ENCODE measurements around the gene TSPAN9.
A peak's percentile ranks its signal among the peaks of the same experiment; 100 is the strongest.

TSPAN9 gene

GRCh38 chr12:3191450-3191849 lies 114.3 kb downstream of the TSPAN9 start:
- no peak for DNase-seq

- DNase-seq, result no peak
Observed at GRCh38 chr12:3192221-3192620, 115.0 kb downstream of the TSPAN9 start.

GRCh38 chr12:3193131-3193530 lies 116.0 kb downstream of the TSPAN9 start:
- DNase-seq, result no peak

GRCh38 chr12:3193755-3194154 lies 116.6 kb downstream of the TSPAN9 start:
- no peak for DNase-seq

- DNase-seq, result no peak
Observed at GRCh38 chr12:3195337-3195736, 118.2 kb downstream of the TSPAN9 start.

GRCh38 chr12:3195859-3196483 lies 118.8 kb downstream of the TSPAN9 start:
- DNase-seq, result peak; percentile 77

GRCh38 chr12:3196488-3196887 lies 119.3 kb downstream of the TSPAN9 start:
- DNase-seq, result no peak

- DNase-seq, result no peak
Observed at GRCh38 chr12:3197131-3197818, 120.1 kb downstream of the TSPAN9 start.

- peak; percentile 85 for DNase-seq
Observed at GRCh38 chr12:3199551-3200031, 122.4 kb downstream of the TSPAN9 start.

- peak; percentile 95 for DNase-seq
Observed at GRCh38 chr12:3200032-3200617, 122.9 kb downstream of the TSPAN9 start.

GRCh38 chr12:3200814-3201233 lies 123.6 kb downstream of the TSPAN9 start:
- no peak for DNase-seq

GRCh38 chr12:3201339-3202051 lies 124.3 kb downstream of the TSPAN9 start:
- DNase-seq, result no peak

GRCh38 chr12:3202096-3202495 lies 124.9 kb downstream of the TSPAN9 start:
- no peak for DNase-seq

GRCh38 chr12:3202734-3203446 lies 125.7 kb downstream of the TSPAN9 start:
- peak; percentile 85 for DNase-seq

GRCh38 chr12:3203713-3204112 lies 126.5 kb downstream of the TSPAN9 start:
- DNase-seq, result no peak

- DNase-seq, result no peak
Observed at GRCh38 chr12:3204143-3204542, 127.0 kb downstream of the TSPAN9 start.

- no peak for DNase-seq
Observed at GRCh38 chr12:3204730-3205531, 127.8 kb downstream of the TSPAN9 start.

- DNase-seq, result no peak
Observed at GRCh38 chr12:3205742-3206519, 128.8 kb downstream of the TSPAN9 start.

GRCh38 chr12:3206536-3207072 lies 129.4 kb downstream of the TSPAN9 start:
- DNase-seq, result no peak

GRCh38 chr12:3207175-3207574 lies 130.0 kb downstream of the TSPAN9 start:
- no peak for DNase-seq

- no peak for DNase-seq
Observed at GRCh38 chr12:3207858-3208257, 130.7 kb downstream of the TSPAN9 start.

Data from islet precursor cell (in vitro differentiated cells).